HCT116 (cell line): Measurements from ENCODE around the gene IST1.

Experiments used
- CTCF ChIP-seq, 3 experiments: fragments of 200-600 bp in 1 of 3; sonication (generic) in 1 of 3; IDR thresholded peaks in 2 of 3; conservative IDR thresholded peaks in 1 of 3; 2 replicates each; pipeline ENCODE4 v1.5.1; 2012 to 2017; ENCODE audit warnings: low read depth in 2 of 3, low read length in 2 of 3, antibody characterized with exemption in 1 of 3, borderline replicate concordance in 1 of 3, control low read depth in 1 of 3, mild to moderate bottlenecking in 1 of 3, mixed read lengths in 1 of 3, mixed run types in 1 of 3, moderate library complexity in 1 of 3; ENCODE audit not compliant: insufficient read depth in 1 of 3
- SIN3A ChIP-seq: IDR thresholded peaks from 2 replicates; pipeline ENCODE4 v1.6.1; 2012; ENCODE audit warnings: low read depth
- TF ChIP-seq, protein P1 (sequence below): IDR thresholded peaks from 2 replicates; pipeline ENCODE4 v1.6.1; 2012; ENCODE audit warnings: low read depth

DNA sequence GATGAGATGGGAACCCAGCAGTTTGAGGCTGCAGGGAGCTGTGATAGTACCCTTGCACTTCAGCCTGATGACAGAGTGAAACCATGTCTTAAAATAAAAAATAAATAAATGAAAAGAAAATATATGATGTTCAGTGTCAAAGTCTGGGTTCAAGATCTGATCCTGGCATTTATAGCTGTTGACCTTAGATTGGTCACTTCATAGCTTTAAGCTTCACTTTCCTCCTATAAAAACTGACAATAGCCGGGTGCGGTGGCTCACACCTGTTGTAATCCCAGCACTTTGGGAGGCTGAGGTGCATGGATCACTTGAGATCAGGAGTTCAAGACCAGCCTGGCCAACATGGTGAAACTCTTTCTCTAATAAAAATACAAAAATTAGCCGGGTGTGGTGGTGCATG lies 6.2 kb upstream of the IST1 start:
- TF ChIP-seq CTCF (IDR thresholded peaks at IDR 0.05 in 2 of 3, conservative IDR thresholded peaks at IDR 0.05 in 1 of 3; ENCODE audit: borderline replicate concordance in 1 of 3, insufficient read depth in 1 of 3, low read depth in 2 of 3, low read length in 2 of 3) = no peak
- TF ChIP-seq, protein P1, sequence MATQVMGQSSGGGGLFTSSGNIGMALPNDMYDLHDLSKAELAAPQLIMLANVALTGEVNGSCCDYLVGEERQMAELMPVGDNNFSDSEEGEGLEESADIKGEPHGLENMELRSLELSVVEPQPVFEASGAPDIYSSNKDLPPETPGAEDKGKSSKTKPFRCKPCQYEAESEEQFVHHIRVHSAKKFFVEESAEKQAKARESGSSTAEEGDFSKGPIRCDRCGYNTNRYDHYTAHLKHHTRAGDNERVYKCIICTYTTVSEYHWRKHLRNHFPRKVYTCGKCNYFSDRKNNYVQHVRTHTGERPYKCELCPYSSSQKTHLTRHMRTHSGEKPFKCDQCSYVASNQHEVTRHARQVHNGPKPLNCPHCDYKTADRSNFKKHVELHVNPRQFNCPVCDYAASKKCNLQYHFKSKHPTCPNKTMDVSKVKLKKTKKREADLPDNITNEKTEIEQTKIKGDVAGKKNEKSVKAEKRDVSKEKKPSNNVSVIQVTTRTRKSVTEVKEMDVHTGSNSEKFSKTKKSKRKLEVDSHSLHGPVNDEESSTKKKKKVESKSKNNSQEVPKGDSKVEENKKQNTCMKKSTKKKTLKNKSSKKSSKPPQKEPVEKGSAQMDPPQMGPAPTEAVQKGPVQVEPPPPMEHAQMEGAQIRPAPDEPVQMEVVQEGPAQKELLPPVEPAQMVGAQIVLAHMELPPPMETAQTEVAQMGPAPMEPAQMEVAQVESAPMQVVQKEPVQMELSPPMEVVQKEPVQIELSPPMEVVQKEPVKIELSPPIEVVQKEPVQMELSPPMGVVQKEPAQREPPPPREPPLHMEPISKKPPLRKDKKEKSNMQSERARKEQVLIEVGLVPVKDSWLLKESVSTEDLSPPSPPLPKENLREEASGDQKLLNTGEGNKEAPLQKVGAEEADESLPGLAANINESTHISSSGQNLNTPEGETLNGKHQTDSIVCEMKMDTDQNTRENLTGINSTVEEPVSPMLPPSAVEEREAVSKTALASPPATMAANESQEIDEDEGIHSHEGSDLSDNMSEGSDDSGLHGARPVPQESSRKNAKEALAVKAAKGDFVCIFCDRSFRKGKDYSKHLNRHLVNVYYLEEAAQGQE = no peak
- TF ChIP-seq SIN3A = no peak
